Measurements from ENCODE around the gene SUSD4.

SUSD4 gene

GRCh38 chr1:223338811-223339746 is 24.9 kb downstream of the SUSD4 start:
- TF ChIP-seq CEBPB (IDR thresholded peaks at IDR 0.05) (no peak), TEAD4 (IDR thresholded peaks at IDR 0.05) (no peak), USF1 (IDR thresholded peaks at IDR 0.05) (no peak), EGR1 (IDR thresholded peaks at IDR 0.05) (no peak)

DNA sequence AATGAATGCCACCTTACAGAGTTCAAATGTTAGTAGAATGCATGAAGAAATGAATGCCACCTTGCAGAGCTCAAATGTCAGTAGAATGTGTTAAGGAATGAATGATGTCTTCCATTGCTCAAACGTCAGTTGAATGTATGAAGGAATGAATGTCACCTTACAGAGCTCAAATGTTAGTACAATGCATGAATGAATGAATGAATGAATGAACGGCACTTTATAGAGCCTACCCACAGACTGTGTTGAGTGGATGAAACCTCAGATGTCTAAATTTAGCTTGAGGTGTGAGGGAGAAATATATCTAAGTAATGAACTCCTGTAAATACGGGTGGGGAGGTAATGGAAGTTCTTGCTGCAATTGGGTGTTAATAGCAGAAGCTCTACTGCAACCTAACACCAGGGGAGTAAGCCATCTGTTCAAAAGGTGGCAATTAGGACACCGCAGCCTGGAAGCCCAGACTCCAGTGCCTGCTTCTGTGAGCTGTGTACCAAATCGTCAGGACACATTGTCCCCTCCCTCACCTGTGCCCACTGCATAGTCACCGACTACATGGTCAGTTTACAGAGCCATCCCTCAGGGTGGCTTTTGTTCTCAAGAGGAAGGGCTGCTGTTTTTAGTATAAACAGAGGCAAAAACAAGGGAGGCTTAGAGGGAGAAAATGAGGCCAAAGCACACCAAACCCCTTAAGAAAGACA is 26.7 kb downstream of the SUSD4 start:
- no peak for TF ChIP-seq EGR1 (IDR thresholded peaks at IDR 0.05)
- TF ChIP-seq, protein P1, sequence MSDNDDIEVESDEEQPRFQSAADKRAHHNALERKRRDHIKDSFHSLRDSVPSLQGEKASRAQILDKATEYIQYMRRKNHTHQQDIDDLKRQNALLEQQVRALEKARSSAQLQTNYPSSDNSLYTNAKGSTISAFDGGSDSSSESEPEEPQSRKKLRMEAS (IDR thresholded peaks at IDR 0.05), result no peak
- no peak for TF ChIP-seq FOXM1 (IDR thresholded peaks at IDR 0.05; ENCODE audit: borderline replicate concordance, low read depth)
- no peak for TF ChIP-seq EP300 (IDR thresholded peaks at IDR 0.05; ENCODE audit: borderline replicate concordance)
- TF ChIP-seq ZBTB7A (IDR thresholded peaks at IDR 0.05; ENCODE audit: low read depth), result no peak
- no peak for TF ChIP-seq RAD21 (IDR thresholded peaks at IDR 0.05; ENCODE audit: low read depth)
- no peak for TF ChIP-seq YY1 (IDR thresholded peaks at IDR 0.05; ENCODE audit: low read depth)
- TF ChIP-seq CEBPB (IDR thresholded peaks at IDR 0.05), result no peak
- TF ChIP-seq CREB1 (IDR thresholded peaks at IDR 0.05; ENCODE audit: low read depth), result no peak
- TF ChIP-seq NFIC (IDR thresholded peaks at IDR 0.05), result no peak
- TF ChIP-seq USF1 (IDR thresholded peaks at IDR 0.05), result no peak
- TF ChIP-seq, protein P2, sequence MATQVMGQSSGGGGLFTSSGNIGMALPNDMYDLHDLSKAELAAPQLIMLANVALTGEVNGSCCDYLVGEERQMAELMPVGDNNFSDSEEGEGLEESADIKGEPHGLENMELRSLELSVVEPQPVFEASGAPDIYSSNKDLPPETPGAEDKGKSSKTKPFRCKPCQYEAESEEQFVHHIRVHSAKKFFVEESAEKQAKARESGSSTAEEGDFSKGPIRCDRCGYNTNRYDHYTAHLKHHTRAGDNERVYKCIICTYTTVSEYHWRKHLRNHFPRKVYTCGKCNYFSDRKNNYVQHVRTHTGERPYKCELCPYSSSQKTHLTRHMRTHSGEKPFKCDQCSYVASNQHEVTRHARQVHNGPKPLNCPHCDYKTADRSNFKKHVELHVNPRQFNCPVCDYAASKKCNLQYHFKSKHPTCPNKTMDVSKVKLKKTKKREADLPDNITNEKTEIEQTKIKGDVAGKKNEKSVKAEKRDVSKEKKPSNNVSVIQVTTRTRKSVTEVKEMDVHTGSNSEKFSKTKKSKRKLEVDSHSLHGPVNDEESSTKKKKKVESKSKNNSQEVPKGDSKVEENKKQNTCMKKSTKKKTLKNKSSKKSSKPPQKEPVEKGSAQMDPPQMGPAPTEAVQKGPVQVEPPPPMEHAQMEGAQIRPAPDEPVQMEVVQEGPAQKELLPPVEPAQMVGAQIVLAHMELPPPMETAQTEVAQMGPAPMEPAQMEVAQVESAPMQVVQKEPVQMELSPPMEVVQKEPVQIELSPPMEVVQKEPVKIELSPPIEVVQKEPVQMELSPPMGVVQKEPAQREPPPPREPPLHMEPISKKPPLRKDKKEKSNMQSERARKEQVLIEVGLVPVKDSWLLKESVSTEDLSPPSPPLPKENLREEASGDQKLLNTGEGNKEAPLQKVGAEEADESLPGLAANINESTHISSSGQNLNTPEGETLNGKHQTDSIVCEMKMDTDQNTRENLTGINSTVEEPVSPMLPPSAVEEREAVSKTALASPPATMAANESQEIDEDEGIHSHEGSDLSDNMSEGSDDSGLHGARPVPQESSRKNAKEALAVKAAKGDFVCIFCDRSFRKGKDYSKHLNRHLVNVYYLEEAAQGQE (IDR thresholded peaks at IDR 0.05; ENCODE audit: low read depth), result no peak
- TF ChIP-seq TAF1 (IDR thresholded peaks at IDR 0.05; ENCODE audit: low read depth), result no peak
- TF ChIP-seq TEAD4 (IDR thresholded peaks at IDR 0.05), result no peak
- TF ChIP-seq TCF12 (IDR thresholded peaks at IDR 0.05; ENCODE audit: low read depth), result no peak

- no peak for TF ChIP-seq TCF12 (IDR thresholded peaks at IDR 0.05; ENCODE audit: low read depth)
- TF ChIP-seq, protein P2 (IDR thresholded peaks at IDR 0.05; ENCODE audit: low read depth), result no peak
- no peak for TF ChIP-seq EGR1 (IDR thresholded peaks at IDR 0.05)
- no peak for TF ChIP-seq ZBTB7A (IDR thresholded peaks at IDR 0.05; ENCODE audit: low read depth)
- TF ChIP-seq TAF1 (IDR thresholded peaks at IDR 0.05; ENCODE audit: low read depth), result no peak
- no peak for TF ChIP-seq FOXM1 (IDR thresholded peaks at IDR 0.05; ENCODE audit: borderline replicate concordance, low read depth)
- TF ChIP-seq CEBPB (IDR thresholded peaks at IDR 0.05), result no peak
- TF ChIP-seq, protein P1 (IDR thresholded peaks at IDR 0.05), result no peak
- TF ChIP-seq USF1 (IDR thresholded peaks at IDR 0.05), result no peak
- no peak for TF ChIP-seq RAD21 (IDR thresholded peaks at IDR 0.05; ENCODE audit: low read depth)
- no peak for TF ChIP-seq YY1 (IDR thresholded peaks at IDR 0.05; ENCODE audit: low read depth)
- TF ChIP-seq TEAD4 (IDR thresholded peaks at IDR 0.05), result no peak
These were observed 29.8 kb downstream of the SUSD4 start for GRCh38 chr1:223334156-223334555.

DNA sequence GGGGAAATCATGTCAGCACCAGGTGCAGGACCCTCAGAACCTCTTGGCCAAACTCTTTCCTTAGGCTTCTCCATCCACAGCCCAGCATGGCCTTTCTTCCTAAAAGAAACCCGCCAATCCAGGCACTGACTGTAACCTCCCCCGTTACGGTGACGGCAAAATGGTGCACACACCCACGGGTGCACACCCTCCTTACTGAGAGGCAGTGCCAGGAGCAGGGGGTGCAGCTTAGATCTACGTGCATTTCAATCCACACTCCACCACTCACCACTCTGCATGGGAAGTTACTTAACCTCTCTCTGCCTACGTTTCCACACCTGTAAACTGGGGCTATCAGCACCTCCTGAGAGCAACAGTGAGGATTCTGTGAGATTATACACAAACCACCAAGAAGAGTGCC is 31.0 kb downstream of the SUSD4 start:
- TF ChIP-seq ZBTB7A (IDR thresholded peaks at IDR 0.05; ENCODE audit: low read depth), result no peak
- TF ChIP-seq TAF1 (IDR thresholded peaks at IDR 0.05; ENCODE audit: low read depth), result no peak
- TF ChIP-seq EGR1 (IDR thresholded peaks at IDR 0.05), result no peak

DNA sequence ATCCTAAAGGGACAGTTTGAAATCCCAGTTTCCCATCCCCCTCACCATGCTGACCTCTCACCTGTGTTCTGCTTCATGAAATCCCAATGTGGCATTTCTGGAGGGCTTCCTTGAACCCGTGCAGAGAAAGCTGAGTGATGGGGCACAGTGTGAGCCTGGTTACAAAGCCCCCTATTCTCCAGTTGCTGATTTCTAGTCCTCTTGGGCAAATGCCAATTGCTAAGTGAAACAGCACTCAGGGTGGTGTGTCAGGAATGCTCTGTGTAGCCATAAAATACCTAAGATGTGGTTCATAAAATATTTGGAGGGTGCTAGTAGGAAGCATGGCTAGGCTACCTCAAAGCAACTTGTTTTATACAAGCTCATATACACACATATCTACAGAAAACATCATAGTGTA is 32.0 kb downstream of the SUSD4 start:
- TF ChIP-seq EGR1 (IDR thresholded peaks at IDR 0.05) (no peak), CEBPB (IDR thresholded peaks at IDR 0.05) (no peak), EP300 (IDR thresholded peaks at IDR 0.05; ENCODE audit: borderline replicate concordance) (no peak), TAF1 (IDR thresholded peaks at IDR 0.05; ENCODE audit: low read depth) (no peak), TCF12 (IDR thresholded peaks at IDR 0.05; ENCODE audit: low read depth) (no peak), TEAD4 (IDR thresholded peaks at IDR 0.05) (peak; percentile 38; the same call in 1 of the 2 replicates), NFIC (IDR thresholded peaks at IDR 0.05) (peak; percentile 45; the same call in 1 of the 2 replicates), RAD21 (IDR thresholded peaks at IDR 0.05; ENCODE audit: low read depth) (no peak)
- TF ChIP-seq, protein P2 (IDR thresholded peaks at IDR 0.05; ENCODE audit: low read depth), result no peak

Data from Ishikawa (cell line).